Calu3 (cell line): Measurements from ENCODE around the gene NXPH4. TPM values are rescaled to one million over a fixed set of nuclear protein-coding genes. Genes with fewer than 3 reads are reported as not detected.

Experiments
- BruUV-seq: library from RNA; stranded (reverse); fragments of 400-500 nt; replicated peaks from 2 replicates; lab custom pipeline; 2021; lab: Mats Ljungman, UMichigan
- CTCF ChIA-PET: fragments of 300-600 bp; sonication (Branson Sonifier 250); formaldehyde crosslinking; loops from one replicate; lab custom pipeline; 2022; ENCODE audit warnings: antibody characterized with exemption; lab: Charles Lee
- DNase-seq: peaks from one replicate; pipeline ENCODE4 v3.0.0; 2022
- H3K27ac Mint-ChIP-seq: one replicate; pipeline ENCODE4 v1.8.0; 2022; ENCODE audit warnings: mixed read lengths; ENCODE audit not compliant: unreplicated experiment
- H3K27me3 Mint-ChIP-seq: one replicate; pipeline ENCODE4 v1.8.0; 2022; ENCODE audit warnings: mixed read lengths; ENCODE audit not compliant: unreplicated experiment
- H3K36me3 Mint-ChIP-seq: one replicate; pipeline ENCODE4 v1.8.0; 2022; ENCODE audit warnings: mild to moderate bottlenecking, moderate library complexity, mixed read lengths; ENCODE audit not compliant: insufficient read depth, unreplicated experiment
- H3K4me1 Mint-ChIP-seq: one replicate; pipeline ENCODE4 v1.8.0; 2022; ENCODE audit warnings: mild to moderate bottlenecking, low read depth, mixed read lengths; ENCODE audit not compliant: unreplicated experiment
- H3K4me3 Mint-ChIP-seq: one replicate; pipeline ENCODE4 v1.8.0; 2022; ENCODE audit warnings: mild to moderate bottlenecking, low read depth, moderate library complexity, mixed read lengths; ENCODE audit not compliant: unreplicated experiment
- H3K9me3 Mint-ChIP-seq: one replicate; pipeline ENCODE4 v1.8.0; 2022; ENCODE audit warnings: low read depth, mixed read lengths; ENCODE audit not compliant: unreplicated experiment
- intact Hi-C: fragments of 100-400 bp; cut with micrococcal nuclease; formaldehyde crosslinking; loops from one replicate; pipeline ENCODE4 v1.10.0; 2022; ENCODE audit not compliant: unreplicated experiment
- total RNA-seq: library from RNA; stranded (reverse); gene quantifications from 2 replicates; pipeline ENCODE4 v1.2.3, GENCODE V29; 2022
- TF ChIP-seq, protein P1 (sequence below): fragments of 200-600 bp; IDR thresholded peaks from one replicate; pipeline ENCODE4 v1.8.0; 2022; ENCODE audit warnings: antibody characterized with exemption; ENCODE audit not compliant: unreplicated experiment

The NXPH4 gene
- total RNA-seq, 1 experiment from 2014 or later = 4.1 TPM

- TF ChIP-seq, protein P1, sequence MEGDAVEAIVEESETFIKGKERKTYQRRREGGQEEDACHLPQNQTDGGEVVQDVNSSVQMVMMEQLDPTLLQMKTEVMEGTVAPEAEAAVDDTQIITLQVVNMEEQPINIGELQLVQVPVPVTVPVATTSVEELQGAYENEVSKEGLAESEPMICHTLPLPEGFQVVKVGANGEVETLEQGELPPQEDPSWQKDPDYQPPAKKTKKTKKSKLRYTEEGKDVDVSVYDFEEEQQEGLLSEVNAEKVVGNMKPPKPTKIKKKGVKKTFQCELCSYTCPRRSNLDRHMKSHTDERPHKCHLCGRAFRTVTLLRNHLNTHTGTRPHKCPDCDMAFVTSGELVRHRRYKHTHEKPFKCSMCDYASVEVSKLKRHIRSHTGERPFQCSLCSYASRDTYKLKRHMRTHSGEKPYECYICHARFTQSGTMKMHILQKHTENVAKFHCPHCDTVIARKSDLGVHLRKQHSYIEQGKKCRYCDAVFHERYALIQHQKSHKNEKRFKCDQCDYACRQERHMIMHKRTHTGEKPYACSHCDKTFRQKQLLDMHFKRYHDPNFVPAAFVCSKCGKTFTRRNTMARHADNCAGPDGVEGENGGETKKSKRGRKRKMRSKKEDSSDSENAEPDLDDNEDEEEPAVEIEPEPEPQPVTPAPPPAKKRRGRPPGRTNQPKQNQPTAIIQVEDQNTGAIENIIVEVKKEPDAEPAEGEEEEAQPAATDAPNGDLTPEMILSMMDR = no peak
- H3K4me1 Mint-ChIP-seq = no peaks in the 10 kb centered on the region
- CTCF ChIA-PET = no interaction called here
- DNase-seq = no peak
- H3K36me3 Mint-ChIP-seq = peaks cover 3% of the 10 kb centered on the region
- no peaks in the 10 kb centered on the region for H3K27me3 Mint-ChIP-seq
- intact Hi-C loops = no loop called here
- no TSS peak for BruUV-seq
- H3K9me3 Mint-ChIP-seq = no peaks in the 10 kb centered on the region
- H3K4me3 Mint-ChIP-seq = no peak overlapping the region
- H3K27ac Mint-ChIP-seq = no peak overlapping the region
These were observed 11.4 kb upstream of the NXPH4 start for GRCh38 chr12:57205186-57205585.

DNA sequence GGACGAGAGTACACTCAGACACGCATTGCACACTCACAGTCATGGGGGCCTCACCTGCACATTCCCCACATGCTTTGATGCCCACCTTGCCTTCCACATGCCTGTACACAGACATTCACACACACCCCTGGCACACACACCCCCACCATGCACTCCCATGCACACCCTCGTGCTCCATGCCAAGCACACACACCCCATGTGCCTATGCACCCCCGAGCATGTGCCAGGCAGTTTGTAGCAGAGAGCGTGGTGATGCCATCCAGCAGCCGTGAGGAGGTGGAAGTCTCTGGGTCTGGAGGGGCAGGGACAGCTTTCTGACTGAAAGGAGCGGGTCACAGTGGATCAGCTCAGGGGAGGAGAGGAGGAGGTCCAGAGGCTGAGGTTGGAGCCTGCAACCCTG, 10.7 kb upstream of the NXPH4 start:
- Mint-ChIP-seq H3K27me3 (no peaks in the 10 kb centered on the region), H3K36me3 (peaks cover 3% of the 10 kb centered on the region), H3K4me1 (no peaks in the 10 kb centered on the region), H3K9me3 (no peaks in the 10 kb centered on the region), H3K4me3 (no peak overlapping the region), H3K27ac (no peak overlapping the region)
- intact Hi-C loops = no loop called here
- TF ChIP-seq, protein P1 = no peak
- no TSS peak for BruUV-seq
- no peak for DNase-seq
- CTCF ChIA-PET = no interaction called here

GRCh38 chr12:57207731-57208630, 8.6 kb upstream of the NXPH4 start:
- no peak overlapping the region for H3K27ac Mint-ChIP-seq
- BruUV-seq = no TSS peak
- no peaks in the 10 kb centered on the region for H3K9me3 Mint-ChIP-seq
- no peak for DNase-seq
- intact Hi-C loops = no loop called here
- no peaks in the 10 kb centered on the region for H3K4me1 Mint-ChIP-seq
- H3K4me3 Mint-ChIP-seq = no peak overlapping the region
- H3K36me3 Mint-ChIP-seq = no peaks in the 10 kb centered on the region
- no peaks in the 10 kb centered on the region for H3K27me3 Mint-ChIP-seq
- CTCF ChIA-PET = no interaction called here
- TF ChIP-seq, protein P1 = no peak

- H3K9me3 Mint-ChIP-seq = no peaks in the 10 kb centered on the region
- no TSS peak for BruUV-seq
- no peak for DNase-seq
- H3K36me3 Mint-ChIP-seq = no peaks in the 10 kb centered on the region
- no peak overlapping the region for H3K27ac Mint-ChIP-seq
- H3K4me1 Mint-ChIP-seq = peaks cover 7% of the 10 kb centered on the region
- no peak overlapping the region for H3K4me3 Mint-ChIP-seq
- intact Hi-C loops = no loop called here
- TF ChIP-seq, protein P1 = no peak
- CTCF ChIA-PET = no interaction called here
- no peaks in the 10 kb centered on the region for H3K27me3 Mint-ChIP-seq
These were observed 7.8 kb upstream of the NXPH4 start for GRCh38 chr12:57208631-57209282.
